ENCODE results near the gene PTPRR.

DNA sequence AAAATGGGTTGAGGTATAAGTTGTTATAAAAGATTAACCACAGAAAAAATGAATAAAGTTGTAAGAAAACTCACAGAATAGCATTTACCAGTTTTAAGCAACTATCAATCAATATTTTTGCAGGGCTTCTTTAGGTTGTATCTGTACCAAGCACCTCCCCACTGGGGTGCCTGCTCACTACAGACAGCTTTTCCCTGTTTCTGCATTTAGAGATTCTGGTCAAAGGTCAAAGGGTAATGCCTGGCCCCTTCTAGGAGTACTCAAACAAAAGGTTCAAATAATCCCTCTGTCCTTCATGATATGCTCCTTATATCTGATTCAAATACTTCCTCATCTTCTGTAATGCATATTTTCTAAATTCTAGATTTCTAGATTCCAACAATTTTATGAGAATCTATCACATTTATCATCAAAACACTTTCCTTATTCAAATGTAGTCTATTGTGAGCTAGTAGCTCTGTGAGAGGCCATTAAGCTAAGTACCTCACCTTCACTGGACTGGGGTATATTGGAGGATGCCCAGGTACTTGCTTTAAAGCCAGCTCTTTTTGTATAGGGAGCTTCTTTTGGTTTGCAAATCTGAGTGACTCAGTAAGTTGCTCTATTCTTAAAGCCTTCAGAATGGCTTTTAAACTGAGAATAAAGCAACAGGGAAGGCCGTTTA, 162.6 kb downstream of the PTPRR start:
- TF ChIP-seq CTCF (IDR thresholded peaks at IDR 0.05; ENCODE audit: low read depth, low read length, missing input control) (no peak), FOXA1 (IDR thresholded peaks at IDR 0.05) (no peak), EGR1 (IDR thresholded peaks at IDR 0.05; ENCODE audit: low read depth in 2 of 2) (no peak), GABPA (IDR thresholded peaks at IDR 0.05 in 1 of 2, conservative IDR thresholded peaks at IDR 0.05 in 1 of 2) (no peak), HNF4G (IDR thresholded peaks at IDR 0.05) (no peak), RAD21 (IDR thresholded peaks at IDR 0.05) (no peak), ATF3 (IDR thresholded peaks at IDR 0.05) (no peak), TAF1 (conservative IDR thresholded peaks at IDR 0.05) (no peak), RXRA (IDR thresholded peaks at IDR 0.05) (no peak), SP1 (IDR thresholded peaks at IDR 0.05) (no peak), FOXA2 (IDR thresholded peaks at IDR 0.05) (no peak), MAX (IDR thresholded peaks at IDR 0.05) (no peak), JUND (IDR thresholded peaks at IDR 0.05) (no peak)
- TF ChIP-seq, protein P1, sequence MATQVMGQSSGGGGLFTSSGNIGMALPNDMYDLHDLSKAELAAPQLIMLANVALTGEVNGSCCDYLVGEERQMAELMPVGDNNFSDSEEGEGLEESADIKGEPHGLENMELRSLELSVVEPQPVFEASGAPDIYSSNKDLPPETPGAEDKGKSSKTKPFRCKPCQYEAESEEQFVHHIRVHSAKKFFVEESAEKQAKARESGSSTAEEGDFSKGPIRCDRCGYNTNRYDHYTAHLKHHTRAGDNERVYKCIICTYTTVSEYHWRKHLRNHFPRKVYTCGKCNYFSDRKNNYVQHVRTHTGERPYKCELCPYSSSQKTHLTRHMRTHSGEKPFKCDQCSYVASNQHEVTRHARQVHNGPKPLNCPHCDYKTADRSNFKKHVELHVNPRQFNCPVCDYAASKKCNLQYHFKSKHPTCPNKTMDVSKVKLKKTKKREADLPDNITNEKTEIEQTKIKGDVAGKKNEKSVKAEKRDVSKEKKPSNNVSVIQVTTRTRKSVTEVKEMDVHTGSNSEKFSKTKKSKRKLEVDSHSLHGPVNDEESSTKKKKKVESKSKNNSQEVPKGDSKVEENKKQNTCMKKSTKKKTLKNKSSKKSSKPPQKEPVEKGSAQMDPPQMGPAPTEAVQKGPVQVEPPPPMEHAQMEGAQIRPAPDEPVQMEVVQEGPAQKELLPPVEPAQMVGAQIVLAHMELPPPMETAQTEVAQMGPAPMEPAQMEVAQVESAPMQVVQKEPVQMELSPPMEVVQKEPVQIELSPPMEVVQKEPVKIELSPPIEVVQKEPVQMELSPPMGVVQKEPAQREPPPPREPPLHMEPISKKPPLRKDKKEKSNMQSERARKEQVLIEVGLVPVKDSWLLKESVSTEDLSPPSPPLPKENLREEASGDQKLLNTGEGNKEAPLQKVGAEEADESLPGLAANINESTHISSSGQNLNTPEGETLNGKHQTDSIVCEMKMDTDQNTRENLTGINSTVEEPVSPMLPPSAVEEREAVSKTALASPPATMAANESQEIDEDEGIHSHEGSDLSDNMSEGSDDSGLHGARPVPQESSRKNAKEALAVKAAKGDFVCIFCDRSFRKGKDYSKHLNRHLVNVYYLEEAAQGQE (IDR thresholded peaks at IDR 0.05) = no peak

All from liver (tissue), 3 donors.